ENCODE results near the gene SLC9C1. TPM values are rescaled to one million over a fixed set of nuclear protein-coding genes. Genes with fewer than 3 reads are reported as not detected.

Gene SLC9C1
- total RNA-seq, 1 donor from 2014 or later: not detected

DNA sequence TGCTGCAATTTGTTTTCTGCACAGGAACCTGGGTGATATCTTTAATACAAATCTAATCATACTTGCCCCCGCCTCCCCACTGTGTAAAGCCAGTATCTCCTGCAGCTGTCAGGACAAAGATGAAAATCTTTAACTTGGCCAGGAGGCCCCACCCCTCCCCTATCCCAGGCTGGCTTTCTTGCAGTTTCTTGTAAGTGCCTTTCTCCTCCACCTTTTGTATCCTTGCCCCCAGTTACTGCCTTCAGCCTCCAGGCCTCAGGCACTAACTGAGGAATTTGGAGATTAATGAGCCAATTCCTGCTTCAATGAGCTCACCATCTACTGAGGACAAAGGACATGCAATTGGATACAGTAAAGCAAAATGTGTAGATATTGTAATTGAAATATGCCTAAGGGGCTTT lies 167.5 kb downstream of the SLC9C1 start:
- Histone ChIP-seq H3K4me1 (peaks cover 16% of the 10 kb centered on the region), H3K27ac (no peak overlapping the region), H3K36me3 (no peaks in the 10 kb centered on the region), H3K27me3 (ENCODE audit: low read depth) (no peaks in the 10 kb centered on the region), H3K4me3 (no peak overlapping the region), H3K9me3 (no peaks in the 10 kb centered on the region)
- intact Hi-C loops (cut with DNase I): no loop called here
- ATAC-seq: no peak
- TF ChIP-seq, protein P1, sequence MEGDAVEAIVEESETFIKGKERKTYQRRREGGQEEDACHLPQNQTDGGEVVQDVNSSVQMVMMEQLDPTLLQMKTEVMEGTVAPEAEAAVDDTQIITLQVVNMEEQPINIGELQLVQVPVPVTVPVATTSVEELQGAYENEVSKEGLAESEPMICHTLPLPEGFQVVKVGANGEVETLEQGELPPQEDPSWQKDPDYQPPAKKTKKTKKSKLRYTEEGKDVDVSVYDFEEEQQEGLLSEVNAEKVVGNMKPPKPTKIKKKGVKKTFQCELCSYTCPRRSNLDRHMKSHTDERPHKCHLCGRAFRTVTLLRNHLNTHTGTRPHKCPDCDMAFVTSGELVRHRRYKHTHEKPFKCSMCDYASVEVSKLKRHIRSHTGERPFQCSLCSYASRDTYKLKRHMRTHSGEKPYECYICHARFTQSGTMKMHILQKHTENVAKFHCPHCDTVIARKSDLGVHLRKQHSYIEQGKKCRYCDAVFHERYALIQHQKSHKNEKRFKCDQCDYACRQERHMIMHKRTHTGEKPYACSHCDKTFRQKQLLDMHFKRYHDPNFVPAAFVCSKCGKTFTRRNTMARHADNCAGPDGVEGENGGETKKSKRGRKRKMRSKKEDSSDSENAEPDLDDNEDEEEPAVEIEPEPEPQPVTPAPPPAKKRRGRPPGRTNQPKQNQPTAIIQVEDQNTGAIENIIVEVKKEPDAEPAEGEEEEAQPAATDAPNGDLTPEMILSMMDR (IDR thresholded peaks at IDR 0.05): no peak
- DNase-seq: no peak

DNA sequence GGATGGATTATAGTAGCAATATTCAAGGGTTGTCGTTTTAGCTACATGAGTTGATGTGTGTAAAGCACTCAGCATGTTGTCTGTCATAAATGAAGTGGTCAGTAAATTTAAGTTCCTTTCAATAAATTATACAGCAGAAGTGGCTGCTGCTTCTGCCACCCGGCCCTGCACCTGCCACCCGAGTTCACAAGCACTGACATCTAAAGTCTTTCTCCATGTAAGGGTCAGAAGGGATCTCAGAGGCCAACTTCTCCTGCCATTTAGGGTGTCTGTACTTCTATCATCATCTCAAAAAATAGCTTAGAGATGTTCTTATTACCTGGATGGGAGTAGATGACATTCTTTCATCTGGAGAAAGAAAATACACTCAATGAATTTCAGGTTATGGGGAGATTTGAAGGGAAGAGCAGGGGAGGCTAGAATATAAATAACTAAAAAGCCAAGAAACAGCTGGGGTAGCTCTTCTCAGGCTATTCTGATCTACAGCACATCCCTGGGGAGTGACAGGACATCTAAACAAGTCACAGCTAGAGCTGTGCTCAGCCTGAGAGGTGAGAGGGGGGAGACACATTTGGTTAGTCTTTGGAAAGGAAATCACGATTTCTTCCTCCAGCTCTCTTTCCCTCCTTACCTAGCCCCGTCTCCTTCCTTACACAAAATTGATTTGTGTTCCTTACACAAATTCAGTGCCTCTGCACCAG lies 169.0 kb downstream of the SLC9C1 start:
- TF ChIP-seq, protein P1 (IDR thresholded peaks at IDR 0.05): no peak
- no peak overlapping the region for H3K27ac ChIP-seq
- no peaks in the 10 kb centered on the region for H3K27me3 ChIP-seq (ENCODE audit: low read depth)
- intact Hi-C loops (cut with DNase I): no loop called here
- no peak overlapping the region for H3K4me3 ChIP-seq
- DNase-seq (no peak), ATAC-seq (no peak)
- H3K4me1 ChIP-seq: peaks cover 20% of the 10 kb centered on the region
- H3K36me3 ChIP-seq: no peaks in the 10 kb centered on the region
- H3K9me3 ChIP-seq: no peaks in the 10 kb centered on the region

DNA sequence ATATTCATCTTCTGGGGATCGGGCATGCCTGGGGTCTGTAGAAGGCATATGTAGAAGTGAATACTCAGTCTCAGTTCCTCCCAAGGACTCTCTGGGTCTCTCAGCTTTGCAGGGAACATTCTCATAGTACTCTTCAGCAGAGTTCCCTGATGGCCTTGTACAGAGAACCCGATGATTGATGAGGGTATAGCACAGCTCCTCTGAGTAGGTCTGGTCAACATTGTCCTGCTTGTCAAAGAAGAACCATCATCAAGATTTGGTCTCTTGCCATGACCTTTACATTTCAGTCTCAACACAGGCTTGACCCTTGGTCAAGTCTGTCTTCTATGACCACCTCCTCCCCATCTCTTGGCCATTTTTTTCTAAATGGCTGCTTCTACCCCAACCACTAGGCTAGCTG lies 170.5 kb downstream of the SLC9C1 start:
- Histone ChIP-seq H3K36me3 (no peaks in the 10 kb centered on the region), H3K27me3 (ENCODE audit: low read depth) (no peaks in the 10 kb centered on the region), H3K27ac (no peak overlapping the region), H3K4me3 (no peak overlapping the region), H3K4me1 (peaks cover 26% of the 10 kb centered on the region), H3K9me3 (no peaks in the 10 kb centered on the region)
- TF ChIP-seq, protein P1 (IDR thresholded peaks at IDR 0.05): no peak
- DNase-seq (no peak), ATAC-seq (no peak)
- intact Hi-C loops (cut with DNase I): no loop called here

DNA sequence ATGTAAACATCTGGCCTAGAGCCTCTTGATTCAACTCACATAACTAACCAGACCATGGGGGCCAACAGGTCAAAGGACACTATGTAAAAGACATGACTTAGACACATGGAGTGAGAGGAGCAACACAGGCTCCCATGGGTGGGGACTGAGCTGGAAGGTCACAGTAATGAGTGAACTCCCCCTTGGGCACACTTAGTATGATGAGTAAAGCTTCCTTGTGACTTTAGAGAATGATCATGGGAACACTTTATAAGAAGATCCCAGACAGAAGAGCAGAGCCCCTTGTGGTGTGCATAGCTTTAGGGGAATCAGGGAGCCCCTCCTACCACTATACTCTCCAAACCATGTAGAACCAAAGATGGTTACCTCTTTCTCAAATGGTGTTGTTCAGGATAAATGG lies 171.1 kb downstream of the SLC9C1 start:
- intact Hi-C loops (cut with DNase I): no loop called here
- Histone ChIP-seq H3K27ac (no peak overlapping the region), H3K27me3 (ENCODE audit: low read depth) (no peaks in the 10 kb centered on the region), H3K4me1 (peaks cover 26% of the 10 kb centered on the region), H3K36me3 (no peaks in the 10 kb centered on the region), H3K4me3 (no peak overlapping the region), H3K9me3 (no peaks in the 10 kb centered on the region)
- ATAC-seq (no peak), DNase-seq (no peak)
- TF ChIP-seq, protein P1 (IDR thresholded peaks at IDR 0.05): no peak

DNA sequence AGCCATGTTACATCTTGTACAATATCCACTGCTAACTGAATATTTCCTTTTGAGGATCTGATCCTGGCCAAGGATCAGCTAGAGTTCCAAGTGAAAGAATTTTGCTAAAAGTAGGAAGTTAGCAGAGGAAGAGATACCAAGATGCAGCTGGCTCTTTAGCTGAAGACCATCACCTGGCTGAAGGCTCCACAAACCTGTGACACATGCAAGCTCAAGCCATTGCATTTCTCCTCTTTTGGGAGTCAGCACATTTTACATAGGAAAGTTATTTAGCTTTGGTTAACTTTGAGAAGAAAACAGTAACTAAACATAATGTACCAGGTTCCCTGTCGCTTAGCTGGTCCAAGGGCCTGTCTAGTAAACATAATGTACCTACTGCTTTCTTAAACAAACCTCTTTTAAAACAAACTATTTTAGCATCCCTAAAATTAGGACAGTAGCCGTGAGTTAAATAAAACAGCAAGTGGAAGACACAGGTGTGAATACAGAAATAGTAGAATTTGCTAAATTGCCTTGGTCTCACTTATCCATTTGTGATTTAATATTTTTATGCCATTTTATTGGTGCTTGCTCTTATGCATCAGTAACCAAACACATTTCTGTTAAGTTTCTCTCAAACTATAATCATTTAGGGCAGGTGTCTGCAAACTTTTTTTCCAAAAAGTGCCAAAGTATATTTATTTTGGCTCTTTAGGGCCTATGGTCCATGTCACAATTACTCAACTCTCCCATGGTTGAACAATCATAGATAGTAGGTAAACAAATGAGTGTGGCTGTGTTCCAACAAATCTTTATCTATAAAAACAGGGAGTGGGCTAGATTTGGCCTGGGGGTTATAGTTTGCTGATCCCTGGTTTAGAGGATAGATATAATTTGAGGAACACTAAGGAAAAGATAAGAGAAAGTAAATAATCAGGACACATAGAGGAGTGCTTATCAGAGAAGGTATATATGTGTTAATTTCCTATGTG lies 172.2 kb downstream of the SLC9C1 start:
- DNase-seq (no peak), ATAC-seq (no peak)
- no peak overlapping the region for H3K27ac ChIP-seq
- intact Hi-C loops (cut with DNase I): no loop called here
- no peaks in the 10 kb centered on the region for H3K27me3 ChIP-seq (ENCODE audit: low read depth)
- no peaks in the 10 kb centered on the region for H3K9me3 ChIP-seq
- TF ChIP-seq, protein P1 (IDR thresholded peaks at IDR 0.05): no peak
- H3K4me1 ChIP-seq: peaks cover 18% of the 10 kb centered on the region
- H3K36me3 ChIP-seq: no peaks in the 10 kb centered on the region
- H3K4me3 ChIP-seq: no peak overlapping the region
